ENCODE results near the gene PLEKHM2.

PLEKHM2 gene

DNA sequence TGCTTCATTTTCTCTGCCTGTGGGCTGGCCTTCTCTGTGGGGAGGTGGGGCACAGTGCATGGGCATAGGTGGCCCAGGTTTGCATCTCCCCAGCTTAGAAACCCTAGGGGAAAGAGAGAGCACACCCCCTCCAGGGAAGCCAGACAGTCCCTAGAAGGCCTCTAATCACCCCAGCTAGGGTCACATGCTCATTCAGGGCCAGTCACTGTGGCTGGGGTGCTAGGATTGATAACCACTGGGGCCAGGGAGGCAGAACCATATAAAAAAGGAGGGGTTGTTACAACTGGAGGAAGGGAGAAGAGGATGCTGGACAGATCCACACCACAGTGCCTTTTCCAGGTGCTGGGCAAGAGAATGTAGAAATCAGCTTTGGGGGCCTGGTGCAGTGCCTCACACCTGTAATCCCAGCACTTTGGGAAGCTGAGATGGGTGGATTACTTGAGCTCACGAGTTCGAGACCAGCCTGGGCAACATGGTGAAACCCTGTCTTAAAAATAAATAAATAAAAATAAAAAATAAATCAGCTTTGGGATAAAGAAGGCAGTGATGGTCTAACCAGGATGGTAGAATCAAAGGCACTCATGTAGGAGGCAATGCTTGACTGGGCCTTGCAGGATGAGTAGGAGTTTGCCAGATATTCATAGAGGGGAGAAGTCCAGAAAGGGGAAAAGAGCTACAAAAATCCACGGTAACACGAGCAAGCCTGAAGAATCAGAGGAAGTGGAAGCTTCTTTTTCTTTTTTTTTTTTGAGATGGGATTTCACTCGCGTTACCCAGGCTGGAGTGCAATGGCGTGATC is 94.0 kb downstream of the PLEKHM2 start:
- no peaks in the 10 kb centered on the region for H3K4me1 ChIP-seq (ENCODE audit: control insufficient read depth, insufficient read depth, low read length, unreplicated experiment)
- H3K4me3 ChIP-seq (ENCODE audit: low read depth, low read length): no peak overlapping the region
- H3K27ac ChIP-seq (ENCODE audit: low read depth, low read length): no peak overlapping the region
- no peaks in the 10 kb centered on the region for H3K79me2 ChIP-seq (ENCODE audit: control insufficient read depth, insufficient read depth, low read length, unreplicated experiment)
- H3K36me3 ChIP-seq (ENCODE audit: insufficient read depth, low read length): peaks cover 17% of the 10 kb centered on the region; the same call in 1 of the 2 replicates
- no peaks in the 10 kb centered on the region for H3K27me3 ChIP-seq (ENCODE audit: insufficient read depth, low read length)
- no peak overlapping the region for H2AFZ ChIP-seq (ENCODE audit: low read length, unreplicated experiment)
